Measurements from ENCODE around the gene PRND.

DNA sequence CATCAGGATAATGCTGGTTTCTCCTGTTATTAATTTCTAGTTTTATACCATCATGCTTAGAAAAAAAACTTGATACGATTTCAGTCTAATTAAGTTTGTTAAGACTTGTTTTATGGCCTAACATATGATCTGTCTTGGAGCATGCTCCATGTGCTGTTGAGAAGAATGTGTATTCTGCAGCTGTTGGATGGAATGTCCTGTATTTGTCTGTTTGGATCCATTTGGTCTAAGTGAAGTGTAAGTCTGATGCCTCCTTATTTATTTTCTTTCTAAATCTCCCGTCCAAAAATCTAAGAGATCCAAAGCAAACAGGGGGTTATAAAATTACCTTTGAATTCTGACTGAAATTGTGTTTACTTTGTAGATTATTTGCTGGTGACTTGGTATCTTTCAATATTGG lies 30.0 kb upstream of the PRND start:
- TF ChIP-seq GATA2 (IDR thresholded peaks at IDR 0.05; ENCODE audit: insufficient read depth, insufficient read length, low read depth, low read length): no peak
- no peak for TF ChIP-seq POLR2A (IDR thresholded peaks at IDR 0.05; ENCODE audit: low read depth, low read length)
- TF ChIP-seq, protein P1, sequence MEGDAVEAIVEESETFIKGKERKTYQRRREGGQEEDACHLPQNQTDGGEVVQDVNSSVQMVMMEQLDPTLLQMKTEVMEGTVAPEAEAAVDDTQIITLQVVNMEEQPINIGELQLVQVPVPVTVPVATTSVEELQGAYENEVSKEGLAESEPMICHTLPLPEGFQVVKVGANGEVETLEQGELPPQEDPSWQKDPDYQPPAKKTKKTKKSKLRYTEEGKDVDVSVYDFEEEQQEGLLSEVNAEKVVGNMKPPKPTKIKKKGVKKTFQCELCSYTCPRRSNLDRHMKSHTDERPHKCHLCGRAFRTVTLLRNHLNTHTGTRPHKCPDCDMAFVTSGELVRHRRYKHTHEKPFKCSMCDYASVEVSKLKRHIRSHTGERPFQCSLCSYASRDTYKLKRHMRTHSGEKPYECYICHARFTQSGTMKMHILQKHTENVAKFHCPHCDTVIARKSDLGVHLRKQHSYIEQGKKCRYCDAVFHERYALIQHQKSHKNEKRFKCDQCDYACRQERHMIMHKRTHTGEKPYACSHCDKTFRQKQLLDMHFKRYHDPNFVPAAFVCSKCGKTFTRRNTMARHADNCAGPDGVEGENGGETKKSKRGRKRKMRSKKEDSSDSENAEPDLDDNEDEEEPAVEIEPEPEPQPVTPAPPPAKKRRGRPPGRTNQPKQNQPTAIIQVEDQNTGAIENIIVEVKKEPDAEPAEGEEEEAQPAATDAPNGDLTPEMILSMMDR (IDR thresholded peaks at IDR 0.05; ENCODE audit: extremely low read depth in 1 of 2, insufficient read depth in 1 of 2, low read depth in 1 of 2, low read length in 2 of 2): no peak
- no peak for TF ChIP-seq EZH2 (IDR thresholded peaks at IDR 0.05; ENCODE audit: borderline replicate concordance, low read depth, low read length, severe bottlenecking)
- no peak for TF ChIP-seq POLR2AphosphoS5 (IDR thresholded peaks at IDR 0.05; ENCODE audit: insufficient read depth, low read depth, low read length)
- TF ChIP-seq, protein P2, sequence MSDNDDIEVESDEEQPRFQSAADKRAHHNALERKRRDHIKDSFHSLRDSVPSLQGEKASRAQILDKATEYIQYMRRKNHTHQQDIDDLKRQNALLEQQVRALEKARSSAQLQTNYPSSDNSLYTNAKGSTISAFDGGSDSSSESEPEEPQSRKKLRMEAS (IDR thresholded peaks at IDR 0.05; ENCODE audit: insufficient read depth, insufficient read length): no peak
- no peak for TF ChIP-seq FOS (IDR thresholded peaks at IDR 0.05; ENCODE audit: borderline replicate concordance, insufficient read depth, low read length)

Data from endothelial cell of umbilical vein (primary cell).